H1 (cell line): Measurements from ENCODE around the gene PSORS1C2. TPM values are rescaled to one million over a fixed set of nuclear protein-coding genes. Genes with fewer than 3 reads are reported as not detected.
A peak's percentile ranks its signal among the peaks of the same experiment; 100 is the strongest.

Source experiments
- CTCF ChIA-PET: fragments of 300-600 bp; sonication (Branson Sonifier 250); formaldehyde crosslinking; loops from one replicate; lab custom pipeline; 2021; ENCODE audit not compliant: partially characterized antibody; lab: Charles Lee
- POLR2A ChIA-PET: fragments of 300-600 bp; sonication (Branson Sonifier 250); formaldehyde crosslinking; loops from one replicate; lab custom pipeline; 2021; ENCODE audit warnings: inconsistent platforms; ENCODE audit not compliant: partially characterized antibody; lab: Charles Lee
- DNase-seq, 2 experiments: peaks; one replicate each; pipeline versions ENCODE4 v3.0.0 to v3.0.0-alpha.2; 2010 to 2022; ENCODE audit warnings: low spot score in 2 of 2, low read depth in 1 of 2, mixed read lengths in 1 of 2
- FAIRE-seq: peaks from 2 replicates; lab custom pipeline; 2011; peaks lifted over from hg19 to GRCh38; lab: Jason Lieb, UNC
- H2AFZ ChIP-seq: 2 replicates; pipeline ENCODE4 v1.8.1; 2012; ENCODE audit warnings: low read length, inconsistent platforms
- H2AK5ac ChIP-seq: 2 replicates; pipeline ENCODE4 v1.6.1; 2013; ENCODE audit warnings: low read depth, low read length
- H2BK120ac ChIP-seq: replicated peaks from 2 replicates; pipeline ENCODE3; 2013; ENCODE audit warnings: low read depth, low read length, inconsistent platforms
- H2BK12ac ChIP-seq: 2 replicates; pipeline ENCODE4 v1.6.1; 2013; ENCODE audit warnings: low read depth, low read length
- H2BK15ac ChIP-seq: 2 replicates; pipeline ENCODE4 v1.6.1; 2013; ENCODE audit warnings: low read length
- H2BK20ac ChIP-seq: 2 replicates; pipeline ENCODE4 v1.6.1; 2013; ENCODE audit warnings: low read length
- H2BK5ac ChIP-seq: 2 replicates; pipeline ENCODE4 v1.6.1; 2013; ENCODE audit warnings: low read depth, low read length
- H3K14ac ChIP-seq: 2 replicates; pipeline ENCODE4 v1.6.1; 2013; ENCODE audit warnings: inconsistent platforms; ENCODE audit not compliant: insufficient read length
- H3K18ac ChIP-seq: 2 replicates; pipeline ENCODE4 v1.6.1; 2013; ENCODE audit warnings: low read length; ENCODE audit errors: extremely low read depth
- H3K23ac ChIP-seq: 2 replicates; pipeline ENCODE4 v1.6.1; 2013; ENCODE audit warnings: inconsistent platforms; ENCODE audit not compliant: insufficient read length
- H3K23me2 ChIP-seq: 2 replicates; pipeline ENCODE4 v1.6.1; 2013; ENCODE audit warnings: low read depth, low read length
- H3K27ac ChIP-seq: 2 replicates; pipeline ENCODE4 v1.6.1; 2011; ENCODE audit warnings: low read depth, low read length, inconsistent platforms
- H3K27me3 ChIP-seq, 4 experiments: replicated peaks in 1 of 4; 1 replicate in 1 of 4; 2 replicates in 3 of 4; pipeline versions ENCODE4 v1.6.1 to v1.8.1; 2011 to 2013; ENCODE audit warnings: low read length in 3 of 4, mild to moderate bottlenecking in 3 of 4, inconsistent platforms in 2 of 4, mixed read lengths in 2 of 4, moderate library complexity in 1 of 4; ENCODE audit not compliant: control insufficient read depth in 3 of 4, insufficient read depth in 3 of 4; ENCODE audit errors: extremely low read depth in 1 of 4
- H3K36me3 ChIP-seq, 4 experiments: 2 replicates each; pipeline versions ENCODE4 v1.6.1 to v1.8.1; 2011 to 2013; ENCODE audit warnings: mild to moderate bottlenecking in 4 of 4, low read length in 3 of 4, moderate library complexity in 2 of 4, control low read depth in 1 of 4, inconsistent platforms in 1 of 4; ENCODE audit not compliant: insufficient read depth in 4 of 4, control insufficient read depth in 2 of 4
- H3K4ac ChIP-seq: replicated peaks from 2 replicates; pipeline ENCODE3; 2013; ENCODE audit warnings: low read length, low read depth, mixed read lengths, inconsistent platforms; ENCODE audit not compliant: insufficient read length
- H3K4me1 ChIP-seq, 4 experiments: replicated peaks in 1 of 4; 1 replicate in 1 of 4; 2 replicates in 3 of 4; pipeline versions ENCODE4 v1.6.1 to v1.8.1; 2011 to 2013; ENCODE audit warnings: low read length in 3 of 4, inconsistent platforms in 2 of 4, mixed read lengths in 1 of 4; ENCODE audit not compliant: insufficient read depth in 4 of 4, control insufficient read depth in 3 of 4
- H3K4me2 ChIP-seq, 2 experiments: 2 replicates each; pipeline versions ENCODE4 v1.6.1 to v1.8.1; 2011 to 2013; ENCODE audit warnings: low read depth in 2 of 2, low read length in 2 of 2, control low read depth in 1 of 2, inconsistent platforms in 1 of 2, mild to moderate bottlenecking in 1 of 2; ENCODE audit not compliant: insufficient read depth in 1 of 2
- H3K4me3 ChIP-seq, 4 experiments: fragments of 200-600, 300-600 bp in 1 of 4; sonication (generic), shearing (Covaris generic), sonication (Bioruptor Twin) in 1 of 4; 2 replicates each; pipeline versions ENCODE4 v1.5.1 to v1.8.1; 2011 to 2016; ENCODE audit warnings: low read length in 4 of 4, low read depth in 3 of 4, control low read depth in 2 of 4, inconsistent platforms in 2 of 4, mild to moderate bottlenecking in 2 of 4, mixed read lengths in 1 of 4, moderate library complexity in 1 of 4; ENCODE audit not compliant: insufficient read depth in 2 of 4; ENCODE audit errors: extremely low read depth in 1 of 4
- H3K56ac ChIP-seq: replicated peaks from 2 replicates; pipeline ENCODE3; 2013; ENCODE audit warnings: low read depth, mild to moderate bottlenecking, mixed read lengths, low read length, inconsistent platforms; ENCODE audit not compliant: insufficient read length
- H3K79me1 ChIP-seq: 2 replicates; pipeline ENCODE4 v1.6.1; 2013; ENCODE audit warnings: low read depth, low read length, control low read depth
- H3K79me2 ChIP-seq, 2 experiments: 2 replicates each; pipeline versions ENCODE4 v1.6.1 to v1.8.1; 2012 to 2013; ENCODE audit warnings: low read length in 2 of 2, mild to moderate bottlenecking in 2 of 2, inconsistent platforms in 1 of 2; ENCODE audit not compliant: insufficient read depth in 2 of 2, control insufficient read depth in 1 of 2
- H3K9ac ChIP-seq, 4 experiments: replicated peaks in 1 of 4; 1 replicate in 1 of 4; 2 replicates in 3 of 4; pipeline versions ENCODE4 v1.6.1 to v1.8.1; 2011 to 2013; ENCODE audit warnings: low read depth in 3 of 4, low read length in 3 of 4, control low read depth in 2 of 4, mild to moderate bottlenecking in 2 of 4, moderate library complexity in 2 of 4, inconsistent platforms in 1 of 4; ENCODE audit errors: extremely low read depth in 1 of 4
- H3K9me3 ChIP-seq, 2 experiments: 2 replicates each; pipeline versions ENCODE4 v1.6.1 to v1.8.1; 2012 to 2013; ENCODE audit warnings: mild to moderate bottlenecking in 2 of 2, moderate library complexity in 2 of 2, control low read depth in 1 of 2, inconsistent platforms in 1 of 2, low read depth in 1 of 2, low read length in 1 of 2, mixed read lengths in 1 of 2; ENCODE audit not compliant: insufficient read depth in 2 of 2
- H4K20me1 ChIP-seq, 2 experiments: replicated peaks in 1 of 2; 2 replicates each; pipeline versions ENCODE3 to v1.8.1; 2011 to 2013; ENCODE audit warnings: inconsistent platforms in 2 of 2, low read length in 2 of 2, mild to moderate bottlenecking in 1 of 2; ENCODE audit not compliant: insufficient read depth in 2 of 2, control insufficient read depth in 1 of 2
- H4K5ac ChIP-seq: 2 replicates; pipeline ENCODE4 v1.6.1; 2013; ENCODE audit warnings: low read length, low read depth, mixed read lengths, inconsistent platforms; ENCODE audit not compliant: insufficient read length
- H4K8ac ChIP-seq: 2 replicates; pipeline ENCODE4 v1.8.0; 2013; ENCODE audit warnings: mild to moderate bottlenecking, moderate library complexity, low read length, inconsistent platforms; ENCODE audit not compliant: insufficient read depth; ENCODE audit errors: extremely low read depth
- H4K91ac ChIP-seq: replicated peaks from 2 replicates; pipeline ENCODE3; 2013; ENCODE audit warnings: low read length, mixed read lengths, inconsistent platforms; ENCODE audit not compliant: insufficient read length
- ASH2L ChIP-seq: fragments of 200-600, 300-600 bp; sonication (generic); IDR thresholded peaks from one replicate; pipeline ENCODE4 v1.7.1; 2017; ENCODE audit warnings: low read length
- CTBP2 ChIP-seq: IDR thresholded peaks from 2 replicates; pipeline ENCODE4 v1.7.0; 2011; ENCODE audit warnings: borderline replicate concordance, mild to moderate bottlenecking, moderate library complexity, mixed read lengths, low read length; ENCODE audit not compliant: insufficient read depth, insufficient read length
- EGR1 ChIP-seq: IDR thresholded peaks from 2 replicates; pipeline ENCODE4 v1.6.1; 2011; ENCODE audit warnings: low read depth, low read length, borderline replicate concordance
- EZH2 ChIP-seq: fragments of 200-600 bp; sonication (generic); IDR thresholded peaks from 2 replicates; pipeline ENCODE4 v1.7.1; 2012; ENCODE audit warnings: low read depth, mild to moderate bottlenecking, moderate library complexity, low read length, inconsistent platforms; ENCODE audit not compliant: severe bottlenecking
- KDM1A ChIP-seq: fragments of 200-600, 300-600 bp; sonication (generic); IDR thresholded peaks from 2 replicates; pipeline ENCODE4 v1.7.1; 2016; ENCODE audit warnings: mild to moderate bottlenecking, low read length, borderline replicate concordance
- NANOG ChIP-seq: IDR thresholded peaks from 2 replicates; pipeline ENCODE4 v1.6.1; 2011; ENCODE audit warnings: low read length, low read depth, mild to moderate bottlenecking, inconsistent platforms; ENCODE audit not compliant: insufficient read depth, poor library complexity, severe bottlenecking
- POU5F1 ChIP-seq: IDR thresholded peaks from 2 replicates; pipeline ENCODE4 v1.6.1; 2011; ENCODE audit warnings: low read depth, mild to moderate bottlenecking, low read length, moderate library complexity
- RBBP5 ChIP-seq: IDR thresholded peaks from 2 replicates; pipeline ENCODE4 v1.7.1; 2012; ENCODE audit warnings: low read depth, mild to moderate bottlenecking, inconsistent platforms, low read length, moderate library complexity, borderline replicate concordance
- RFX5 ChIP-seq: IDR thresholded peaks from 2 replicates; pipeline ENCODE4 v1.6.1; 2011; ENCODE audit warnings: low read depth, low read length, improper control_type of control experiment, borderline replicate concordance
- SP2 ChIP-seq: IDR thresholded peaks from 2 replicates; pipeline ENCODE4 v1.6.1; 2012; ENCODE audit warnings: mild to moderate bottlenecking, low read length, inconsistent platforms
- WGBS, 2 experiments: shearing (Covaris generic) in 1 of 2; methylation state at CpG; one replicate each; pipeline versions ENCODE4 v1.1.6 to v1.1.7; 2013 to 2015; ENCODE audit warnings: low lambda C conversion rate in 2 of 2, mixed read lengths in 2 of 2, inconsistent platforms in 1 of 2, low coverage in 1 of 2, missing lambda C conversion rate in 1 of 2; ENCODE audit not compliant: insufficient replicate concordance in 2 of 2, insufficient coverage in 1 of 2, insufficient read length in 1 of 2; ENCODE audit errors: extremely low coverage in 1 of 2, missing lambda C conversion rate in 1 of 2; 5-methylcytosine and 5-hydroxymethylcytosine counted together
- polyA plus RNA-seq, 7 experiments: library from polyadenylated mRNA; depleted of rRNA in 3 of 7; stranded (reverse) in 5 of 7; unstranded in 2 of 7; fragments of >200 nt in 5 of 7; fragments of 200-250 nt in 2 of 7; gene quantifications; 1 replicate in 5 of 7; 2 replicates in 1 of 7; 4 replicates in 1 of 7; pipeline versions ENCODE4 v1.2.1 to v1.2.3, GENCODE V29; 2011 to 2013; ENCODE audit warnings: missing spikeins in 2 of 7, mixed read lengths in 2 of 7
- total RNA-seq: library from RNA; stranded (reverse); fragmentation: NEBNext Ultra II Directional; extraction: Animal tissue kit (Norgen Biotek cat#: 25700); gene quantifications from 2 replicates; pipeline ENCODE4 v1.2.1, GENCODE V29; 2021

PSORS1C2 gene
- total and polyA plus RNA-seq, 2 of the 8 experiments (the other 6 are each of a cell fraction or from before 2014, with no cell fraction given), result 0.11 TPM; not detected in 1

DNA sequence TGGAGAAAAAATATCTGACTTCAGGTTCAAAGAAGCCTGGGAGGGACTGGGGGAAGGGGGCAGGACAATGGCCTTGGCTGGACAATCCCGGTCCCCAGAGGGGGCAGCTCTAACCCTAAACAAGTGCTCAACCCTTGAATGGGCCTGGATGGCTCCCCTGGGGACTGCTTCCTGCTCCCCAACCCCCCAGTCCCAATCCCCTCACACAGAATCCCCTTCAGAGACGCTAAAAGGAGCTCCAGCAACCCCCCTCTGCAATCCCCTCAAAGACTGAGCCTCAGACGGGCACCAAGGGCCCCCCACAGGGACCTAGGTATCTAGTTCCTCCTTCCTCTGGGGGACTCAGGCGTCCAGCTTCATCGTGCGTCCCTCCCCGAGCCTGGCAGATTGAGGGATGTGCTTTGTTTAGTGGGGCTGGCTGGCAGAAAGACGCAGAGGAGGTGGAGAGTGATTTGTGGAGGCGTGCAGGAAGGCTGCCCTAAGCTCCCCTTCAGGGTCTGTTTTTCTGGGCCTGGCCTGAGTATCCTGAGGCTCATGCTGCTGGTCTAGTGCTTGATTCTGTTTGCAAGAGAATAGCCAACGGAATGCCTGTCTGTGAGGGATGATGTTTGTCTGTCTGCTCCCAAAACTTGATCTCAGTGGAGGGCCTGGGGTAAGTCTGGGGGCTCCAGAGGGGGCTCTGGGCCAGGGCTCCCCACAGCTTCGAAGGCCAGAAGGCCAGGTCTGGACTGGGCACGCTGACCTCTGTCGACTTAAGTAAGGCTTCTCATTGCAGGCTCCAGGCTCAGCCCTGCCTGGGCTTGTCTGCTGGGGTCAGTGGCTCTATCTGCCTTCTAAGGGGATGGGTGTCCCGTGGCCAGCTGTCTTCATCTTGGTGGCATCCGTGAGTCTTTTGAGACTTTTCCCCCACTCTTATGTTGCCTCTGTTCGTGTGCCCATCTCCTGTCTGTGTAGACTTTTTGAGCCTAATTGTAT lies 33.4 kb upstream of the PSORS1C2 start:
- peaks cover 22 to 41% (median 32%) of the 10 kb centered on the region in 4 experiments for H3K4me1 ChIP-seq
- H4K5ac ChIP-seq, result peak overlapping the region; percentile 41
- no peak overlapping the region for H2AFZ ChIP-seq
- peak overlapping the region; percentile 83 to 89 for H3K4me2 ChIP-seq
- peak overlapping the region; percentile 100 for H2BK5ac ChIP-seq
- H3K36me3 ChIP-seq, result no peaks in the 10 kb centered on the region
- peak overlapping the region; percentile 76 for H3K18ac ChIP-seq
- H2BK12ac ChIP-seq, result peak overlapping the region; percentile 95
- H3K14ac ChIP-seq, result no peak overlapping the region
- H3K79me1 ChIP-seq, result peaks cover 6% of the 10 kb centered on the region
- H3K4ac ChIP-seq, result peak overlapping the region; percentile 79
- H3K9me3 ChIP-seq, result no peaks in the 10 kb centered on the region
- H3K27me3 ChIP-seq, result no peaks in the 10 kb centered on the region
- H2BK15ac ChIP-seq, result peak overlapping the region; percentile 9; the same call in 1 of the 2 replicates
- peak overlapping the region; percentile 55 to 83 (median 70) for H3K9ac ChIP-seq
- peak overlapping the region; percentile 99 for H2BK20ac ChIP-seq
- peak; percentile 95 to 98 for DNase-seq
- H4K20me1 ChIP-seq, result peaks cover 7 to 11% of the 10 kb centered on the region in 2 experiments
- peak overlapping the region; percentile 44 to 62 (median 55) for H3K4me3 ChIP-seq
- H4K91ac ChIP-seq, result peak overlapping the region; percentile 96
- H3K79me2 ChIP-seq, result peaks cover 23 to 68% of the 10 kb centered on the region in 2 experiments
- peaks cover 13% of the 10 kb centered on the region for H3K23me2 ChIP-seq
- H3K56ac ChIP-seq, result peak overlapping the region; percentile 92
- POLR2A ChIA-PET, result interaction anchor here (0.6 to 68.5 kb wide), 25 partner anchors 4 to 706 kb away, joined by 3 to 2251 read pairs (median 4); partner anchors contain the start of genes CCHCR1, CDSN, DDR1 and FLOT1
- H2BK120ac ChIP-seq, result peak overlapping the region; percentile 74
- WGBS, 2 experiments, result 1% methylated on average over 15 of the region's 16 CpGs; no CpG with 5 or more reads in 1 of the 2 experiments
- no peak overlapping the region for H3K23ac ChIP-seq
- peak overlapping the region; percentile 63 for H4K8ac ChIP-seq
- peak overlapping the region; percentile 76; the same call in 1 of the 2 replicates for H2AK5ac ChIP-seq
- peak; percentile 52 for FAIRE-seq
- CTCF ChIA-PET, result interaction anchor here (0.7 to 5.9 kb wide), 13 partner anchors 11 to 194 kb away, joined by 3 to 36 read pairs (median 6); partner anchors contain the start of genes PSORS1C1, PSORS1C2 and TCF19
- peak overlapping the region; percentile 92 for H3K27ac ChIP-seq
- TF ChIP-seq CTBP2 (peak; percentile 92), SP2 (no peak), POU5F1 (peak; percentile 16; the same call in 1 of the 2 replicates), ASH2L (peak; percentile 76), RBBP5 (peak; percentile 62; the same call in 1 of the 2 replicates), EGR1 (peak; percentile 70), KDM1A (peak; percentile 61; the same call in 1 of the 2 replicates), NANOG (peak; percentile 100), RFX5 (no peak), EZH2 (no peak)
